Endothelial cell of umbilical vein (primary cell): ENCODE measurements around the gene CFL2.

Source experiments
- CTCF ChIP-seq, 2 donors: IDR thresholded peaks; 1 replicate in 1 of 2; 2 replicates in 1 of 2; pipeline ENCODE4 v1.5.1; 2011; ENCODE audit warnings: low read length in 2 of 2, mild to moderate bottlenecking in 2 of 2, moderate library complexity in 2 of 2, control low read depth in 1 of 2, inconsistent platforms in 1 of 2, low read depth in 1 of 2; ENCODE audit not compliant: insufficient read depth in 1 of 2; ENCODE audit errors: extremely low read depth in 1 of 2
- GATA2 ChIP-seq: IDR thresholded peaks from 2 replicates; pipeline ENCODE4 v1.7.0; 2011; ENCODE audit warnings: low read depth, mild to moderate bottlenecking, moderate library complexity, mixed read lengths, low read length; ENCODE audit not compliant: insufficient read length, insufficient read depth
- POLR2A ChIP-seq: IDR thresholded peaks from 2 replicates; pipeline ENCODE4 v1.6.1; 2012; ENCODE audit warnings: low read depth, mild to moderate bottlenecking, control low read depth, low read length

GRCh38 chr14:34692348-34692747 is 22.0 kb downstream of the CFL2 start:
- TF ChIP-seq CTCF (IDR thresholded peaks at IDR 0.05; ENCODE audit: extremely low read depth in 1 of 2, insufficient read depth in 1 of 2, low read depth in 1 of 2, low read length in 2 of 2) (no peak), GATA2 (no peak), POLR2A (no peak)
